ENCODE measurements around the gene ZP3. TPM values are rescaled to one million over a fixed set of nuclear protein-coding genes. Genes with fewer than 3 reads are reported as not detected.
"Not testable (repeated sequence)": the region's sequence is repeated elsewhere in the genome, so short reads cannot be mapped to it uniquely, and the experiment has no call there.

Gene ZP3
- total RNA-seq, 1 donor from 2014 or later: 2.7 TPM

DNA sequence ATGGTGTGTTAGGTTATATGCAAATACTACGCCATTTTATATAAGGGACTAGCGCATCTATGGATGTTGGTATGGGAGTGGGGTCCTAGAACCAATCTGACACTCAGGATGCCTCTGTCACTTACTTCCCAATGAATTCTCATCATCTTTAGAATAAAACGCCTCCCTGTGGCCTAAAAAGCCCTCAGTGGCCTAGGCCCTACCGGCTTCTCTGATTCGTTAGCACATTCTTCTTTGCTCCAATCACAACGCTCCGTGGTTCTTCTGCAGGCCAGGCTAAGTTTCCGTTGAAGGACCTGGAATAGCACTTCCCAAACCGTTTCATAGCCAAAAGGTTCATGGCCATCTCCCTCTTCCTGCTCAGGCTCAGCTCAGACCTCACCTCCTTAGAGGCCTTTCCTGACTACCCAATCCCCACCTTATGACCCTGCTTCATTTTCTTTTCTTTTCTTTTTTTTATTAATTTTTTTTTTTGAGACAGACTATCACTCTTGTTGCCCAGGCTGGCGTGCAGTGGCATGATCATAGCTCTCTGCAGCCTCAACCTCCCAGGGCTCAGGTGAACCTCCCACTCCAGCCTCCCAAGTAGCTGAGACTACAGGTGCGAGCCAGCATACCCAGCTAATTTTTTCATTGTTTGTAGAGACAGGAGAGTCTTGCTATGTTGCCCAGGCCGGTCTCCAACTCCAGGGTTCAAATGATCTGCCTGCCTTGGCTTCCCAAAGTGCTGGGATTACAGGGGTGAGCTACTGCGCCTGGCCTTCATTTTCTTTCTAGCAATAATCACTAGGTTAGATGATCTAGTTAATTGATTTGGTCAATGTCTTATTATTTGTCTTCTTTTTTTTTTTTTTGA, 41.4 kb upstream of the ZP3 start:
- DNase-seq (ENCODE audit: extremely low spot score in 2 of 2): no peak
- Histone ChIP-seq H3K4me3 (no peak overlapping the region), H3K4me1 (peaks cover 21% of the 10 kb centered on the region), H3K9me3 (no peaks in the 10 kb centered on the region), H3K36me3 (no peaks in the 10 kb centered on the region), H3K27ac (no peak overlapping the region), H3K27me3 (no peaks in the 10 kb centered on the region)
- intact Hi-C loops (cut with DNase I): no loop called here
- TF ChIP-seq POLR2A (IDR thresholded peaks at IDR 0.05) (no peak), CTCF (IDR thresholded peaks at IDR 0.05) (no peak), POLR2AphosphoS5 (IDR thresholded peaks at IDR 0.05; ENCODE audit: insufficient read depth in 1 of 2, low read depth in 1 of 2) (no peak)

DNA sequence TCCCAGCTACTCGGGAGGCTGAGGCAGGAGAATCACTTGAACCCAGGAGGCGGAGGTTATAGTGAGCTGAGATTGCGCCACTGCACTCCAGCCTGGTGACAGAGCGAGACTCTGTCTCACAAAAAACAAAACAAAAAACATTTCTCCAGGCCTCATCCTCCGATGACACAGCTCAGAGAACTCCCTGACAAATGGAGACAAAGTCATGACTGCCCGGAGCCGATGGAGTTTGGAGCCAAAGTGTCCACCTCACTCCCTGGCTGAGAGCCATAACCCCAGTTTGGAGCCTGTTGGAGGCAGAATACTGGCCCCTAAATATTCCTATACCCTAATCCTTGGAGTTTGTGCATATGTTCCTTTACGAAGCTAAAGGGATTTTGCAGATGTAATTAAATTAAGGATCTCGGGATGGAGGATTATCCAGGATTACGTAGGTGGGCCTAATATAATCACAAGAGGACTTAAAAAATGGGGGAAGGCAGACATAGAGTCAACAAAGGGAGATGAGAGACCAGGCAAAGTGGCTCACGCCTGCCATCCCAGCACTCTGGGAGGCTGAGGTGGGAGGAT, 38.0 kb upstream of the ZP3 start:
- Histone ChIP-seq H3K4me1 (peaks cover 9% of the 10 kb centered on the region), H3K27me3 (no peaks in the 10 kb centered on the region), H3K36me3 (no peaks in the 10 kb centered on the region), H3K4me3 (no peak overlapping the region), H3K27ac (no peak overlapping the region), H3K9me3 (no peaks in the 10 kb centered on the region)
- TF ChIP-seq POLR2AphosphoS5 (IDR thresholded peaks at IDR 0.05; ENCODE audit: insufficient read depth in 1 of 2, low read depth in 1 of 2): no peak
- TF ChIP-seq POLR2A (IDR thresholded peaks at IDR 0.05): no peak
- TF ChIP-seq CTCF (IDR thresholded peaks at IDR 0.05): no peak
- intact Hi-C loops (cut with DNase I): no loop called here
- no peak for DNase-seq (ENCODE audit: extremely low spot score in 2 of 2)

GRCh38 chr7:76387789-76388188, 37.0 kb upstream of the ZP3 start:
- H3K27ac ChIP-seq; H3K36me3 ChIP-seq; H3K4me3 ChIP-seq; intact Hi-C loops (cut with DNase I); H3K27me3 ChIP-seq; DNase-seq (ENCODE audit: extremely low spot score in 2 of 2); H3K9me3 ChIP-seq: not testable (repeated sequence)
- peaks cover 14% of the 10 kb centered on the region for H3K4me1 ChIP-seq

DNA sequence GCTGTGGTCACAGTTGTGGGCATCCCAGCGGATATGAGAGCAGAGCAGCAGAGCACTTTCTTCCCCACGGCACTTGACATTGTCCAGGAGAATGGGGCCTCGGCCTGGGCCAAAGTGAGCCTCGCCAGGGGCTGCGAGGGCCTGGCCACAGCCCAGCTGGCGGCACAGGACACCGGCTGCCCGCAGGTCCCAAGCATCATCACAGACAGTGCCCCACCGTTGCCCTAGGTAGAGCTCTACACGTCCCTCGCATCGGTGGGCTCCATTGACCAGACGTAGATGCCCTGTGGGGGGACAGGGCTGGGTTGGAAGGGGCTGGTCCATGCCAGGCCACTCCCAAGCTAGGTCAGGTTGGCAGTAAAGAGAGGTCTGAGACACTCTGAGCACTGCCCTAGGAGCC, 34.7 kb upstream of the ZP3 start:
- Histone ChIP-seq H3K27me3 (no peaks in the 10 kb centered on the region), H3K4me1 (peaks cover 20% of the 10 kb centered on the region), H3K9me3 (no peaks in the 10 kb centered on the region), H3K27ac (no peak overlapping the region), H3K36me3 (no peaks in the 10 kb centered on the region), H3K4me3 (no peak overlapping the region)
- TF ChIP-seq POLR2AphosphoS5 (IDR thresholded peaks at IDR 0.05; ENCODE audit: insufficient read depth in 1 of 2, low read depth in 1 of 2): no peak
- no peak for TF ChIP-seq CTCF (IDR thresholded peaks at IDR 0.05)
- TF ChIP-seq POLR2A (IDR thresholded peaks at IDR 0.05): no peak
- intact Hi-C loops (cut with DNase I): no loop called here
- no peak for DNase-seq (ENCODE audit: extremely low spot score in 2 of 2)

- no peaks in the 10 kb centered on the region for H3K36me3 ChIP-seq
- H3K4me1 ChIP-seq: peaks cover 28% of the 10 kb centered on the region
- DNase-seq (ENCODE audit: extremely low spot score in 2 of 2): no peak
- TF ChIP-seq POLR2AphosphoS5 (IDR thresholded peaks at IDR 0.05; ENCODE audit: insufficient read depth in 1 of 2, low read depth in 1 of 2) (no peak), POLR2A (IDR thresholded peaks at IDR 0.05) (no peak), CTCF (IDR thresholded peaks at IDR 0.05) (no peak)
- H3K4me3 ChIP-seq: peak overlapping the region; percentile 63 to 69
- no peaks in the 10 kb centered on the region for H3K27me3 ChIP-seq
- H3K27ac ChIP-seq: peak overlapping the region; percentile 91
- H3K9me3 ChIP-seq: no peaks in the 10 kb centered on the region
- intact Hi-C loops (cut with DNase I): no loop called here
Measured at GRCh38 chr7:76392531-76393115, 32.1 kb upstream of the ZP3 start.
